HepG2 (cell line): ENCODE data around the gene PYURF. TPM values are rescaled to one million over a fixed set of nuclear protein-coding genes. Genes with fewer than 3 reads are reported as not detected.

Experiments used
- CBX1 ChIP-seq: IDR thresholded peaks from one replicate; pipeline ENCODE4 v1.6.1; 2016; ENCODE audit warnings: antibody characterized with exemption, low read depth
- DNMT3B ChIP-seq: conservative IDR thresholded peaks from 2 replicates; pipeline ENCODE4 v1.6.1; 2016; ENCODE audit warnings: missing biosample characterization, control low read depth
- FOXC1 ChIP-seq: sonication (generic); formaldehyde crosslinking; IDR thresholded peaks from 2 replicates; pipeline ENCODE4 v1.8.0; 2022; ENCODE audit warnings: mild to moderate bottlenecking, missing genetic modification reagents, borderline replicate concordance
- GZF1 ChIP-seq: sonication (generic); formaldehyde crosslinking; IDR thresholded peaks from 2 replicates; pipeline ENCODE4 v1.5.1; 2020; ENCODE audit warnings: mild to moderate bottlenecking, missing genetic modification reagents
- HHEX ChIP-seq: IDR thresholded peaks from 2 replicates; pipeline ENCODE4 v1.6.1; 2016; ENCODE audit warnings: control low read depth
- KLF6 ChIP-seq: IDR thresholded peaks from 2 replicates; pipeline ENCODE4 v1.8.0; 2016; ENCODE audit warnings: missing biosample characterization, missing genetic modification reagents
- MEIS1 ChIP-seq: sonication (generic); formaldehyde crosslinking; IDR thresholded peaks from 2 replicates; pipeline ENCODE4 v1.9.0; 2021; ENCODE audit warnings: mild to moderate bottlenecking, missing genetic modification reagents, moderate library complexity, borderline replicate concordance
- MIER2 ChIP-seq: IDR thresholded peaks from 2 replicates; pipeline ENCODE4 v1.6.1; 2016; ENCODE audit warnings: missing biosample characterization, missing genetic modification reagents
- MIXL1 ChIP-seq: IDR thresholded peaks from 2 replicates; pipeline ENCODE4 v1.6.1; 2016
- MXI1 ChIP-seq: IDR thresholded peaks from 3 replicates; pipeline ENCODE4 v1.6.1; 2012; ENCODE audit warnings: low read depth, low read length, inconsistent platforms, borderline replicate concordance
- PHF5A ChIP-seq: IDR thresholded peaks from one replicate; pipeline ENCODE4 v1.6.1; 2018; ENCODE audit warnings: low read depth, missing genetic modification reagents; ENCODE audit not compliant: unreplicated experiment
- RBFOX2 ChIP-seq: fragments of 200-400 bp; formaldehyde crosslinking; IDR thresholded peaks from 2 replicates; pipeline ENCODE4 v1.6.1; 2017; ENCODE audit warnings: low read depth, mild to moderate bottlenecking, low read length
- WIZ ChIP-seq: sonication (generic); formaldehyde crosslinking; IDR thresholded peaks from 2 replicates; pipeline ENCODE4 v1.5.1; 2020; ENCODE audit warnings: mild to moderate bottlenecking, missing genetic modification reagents
- polyA plus RNA-seq, 8 experiments: library from polyadenylated mRNA; depleted of rRNA in 3 of 8; stranded (reverse) in 7 of 8; unstranded in 1 of 8; fragments of >200 nt; fragmentation: Illumina TruSeq in 4 of 8; extraction: Trizol in 4 of 8; gene quantifications; 2 replicates each; pipeline versions ENCODE4 v1.2.1 to v1.2.3, GENCODE V29; 2011 to 2016; ENCODE audit warnings: low read depth in 4 of 8, missing spikeins in 1 of 8, mixed read lengths in 1 of 8; ENCODE audit not compliant: insufficient read depth in 1 of 8
- total RNA-seq, 5 experiments: library from RNA; depleted of rRNA; stranded (reverse); fragments of >200 nt; fragmentation: Illumina TruSeq; extraction: Trizol; gene quantifications; 2 replicates each; pipeline ENCODE4 v1.2.3, GENCODE V29; 2016; ENCODE audit warnings: low read depth in 1 of 5
- TF ChIP-seq, protein P1 (sequence below): sonication (generic); formaldehyde crosslinking; IDR thresholded peaks from 2 replicates; pipeline ENCODE4 v1.9.0; 2021; ENCODE audit warnings: mild to moderate bottlenecking, missing genetic modification reagents
- TF ChIP-seq, protein P2 (sequence below): sonication (generic); formaldehyde crosslinking; IDR thresholded peaks from 2 replicates; pipeline ENCODE4 v1.4.0; 2020; ENCODE audit warnings: missing genetic modification reagents
- TF ChIP-seq, protein P3 (sequence below), 2 experiments: sonication (generic) in 1 of 2; formaldehyde crosslinking in 1 of 2; IDR thresholded peaks; 2 replicates each; pipeline versions ENCODE4 v1.4.0 to v1.6.1; 2018 to 2020; ENCODE audit warnings: missing genetic modification reagents in 2 of 2, borderline replicate concordance in 1 of 2, low read depth in 1 of 2, mild to moderate bottlenecking in 1 of 2, missing biosample characterization in 1 of 2

PYURF gene
- total and polyA plus RNA-seq, 2 of the 13 experiments (the other 11 are each of a cell fraction or from before 2014, with no cell fraction given), result 59.9 to 95.2 TPM

DNA sequence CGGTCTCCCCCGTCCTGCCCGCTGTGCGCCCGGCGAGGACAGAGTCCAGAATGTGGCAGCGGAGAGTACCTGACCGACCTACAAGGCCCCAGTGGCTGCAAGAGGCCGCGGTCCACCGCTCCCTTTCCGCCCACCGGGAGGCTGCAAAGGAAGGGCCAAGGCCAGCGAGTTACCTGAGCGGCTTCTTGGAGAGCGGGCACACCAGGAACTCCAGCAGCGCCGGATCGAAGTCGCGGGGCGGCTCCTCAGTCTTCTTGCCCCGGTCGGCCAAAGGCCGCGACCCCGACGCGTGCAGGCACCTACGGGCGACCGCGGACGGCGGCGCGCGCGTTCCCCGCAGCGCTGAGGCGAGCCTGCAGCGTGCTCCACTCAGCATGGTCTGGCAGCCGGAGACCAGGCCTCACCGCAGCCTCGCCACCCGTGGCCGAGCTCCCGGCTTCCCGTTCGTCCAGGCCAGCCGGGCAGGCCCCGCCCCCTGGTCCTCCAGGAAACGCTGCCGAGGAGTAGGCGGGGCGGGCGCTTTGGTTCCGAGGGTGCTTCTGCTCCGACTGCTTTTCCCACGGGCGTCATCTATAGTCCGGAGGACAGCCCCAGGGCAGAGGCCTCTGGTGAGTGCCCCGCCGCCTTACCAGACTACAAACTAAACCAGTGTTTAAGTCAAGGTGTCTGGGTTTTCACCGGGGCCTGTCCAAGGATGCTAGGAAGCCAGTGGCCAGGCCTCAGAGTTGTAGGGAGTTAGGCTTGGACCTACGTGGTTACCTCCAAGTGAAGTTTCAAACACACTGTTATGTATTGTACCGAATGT is at the start of gene PYURF (continued):
- TF ChIP-seq WIZ (peak; percentile 81), KLF6 (CRISPR knock-in tag) (peak; percentile 88), MXI1 (peak; percentile 46; the same call in 2 of the 3 replicates), MIER2 (CRISPR knock-in tag) (no peak), CBX1 (peak; percentile 68), GZF1 (CRISPR knock-in tag) (no peak; the same call in 1 of the 2 replicates), MIXL1 (CRISPR knock-in tag) (peak; percentile 65; the same call in 1 of the 2 replicates), DNMT3B (CRISPR knock-in tag) (no peak), PHF5A (no peak), RBFOX2 (peak; percentile 99), MEIS1 (CRISPR knock-in tag) (peak; percentile 76; the same call in 1 of the 2 replicates), FOXC1 (CRISPR knock-in tag) (peak; percentile 91; the same call in 1 of the 2 replicates), HHEX (CRISPR knock-in tag) (no peak)
- TF ChIP-seq, protein P1, sequence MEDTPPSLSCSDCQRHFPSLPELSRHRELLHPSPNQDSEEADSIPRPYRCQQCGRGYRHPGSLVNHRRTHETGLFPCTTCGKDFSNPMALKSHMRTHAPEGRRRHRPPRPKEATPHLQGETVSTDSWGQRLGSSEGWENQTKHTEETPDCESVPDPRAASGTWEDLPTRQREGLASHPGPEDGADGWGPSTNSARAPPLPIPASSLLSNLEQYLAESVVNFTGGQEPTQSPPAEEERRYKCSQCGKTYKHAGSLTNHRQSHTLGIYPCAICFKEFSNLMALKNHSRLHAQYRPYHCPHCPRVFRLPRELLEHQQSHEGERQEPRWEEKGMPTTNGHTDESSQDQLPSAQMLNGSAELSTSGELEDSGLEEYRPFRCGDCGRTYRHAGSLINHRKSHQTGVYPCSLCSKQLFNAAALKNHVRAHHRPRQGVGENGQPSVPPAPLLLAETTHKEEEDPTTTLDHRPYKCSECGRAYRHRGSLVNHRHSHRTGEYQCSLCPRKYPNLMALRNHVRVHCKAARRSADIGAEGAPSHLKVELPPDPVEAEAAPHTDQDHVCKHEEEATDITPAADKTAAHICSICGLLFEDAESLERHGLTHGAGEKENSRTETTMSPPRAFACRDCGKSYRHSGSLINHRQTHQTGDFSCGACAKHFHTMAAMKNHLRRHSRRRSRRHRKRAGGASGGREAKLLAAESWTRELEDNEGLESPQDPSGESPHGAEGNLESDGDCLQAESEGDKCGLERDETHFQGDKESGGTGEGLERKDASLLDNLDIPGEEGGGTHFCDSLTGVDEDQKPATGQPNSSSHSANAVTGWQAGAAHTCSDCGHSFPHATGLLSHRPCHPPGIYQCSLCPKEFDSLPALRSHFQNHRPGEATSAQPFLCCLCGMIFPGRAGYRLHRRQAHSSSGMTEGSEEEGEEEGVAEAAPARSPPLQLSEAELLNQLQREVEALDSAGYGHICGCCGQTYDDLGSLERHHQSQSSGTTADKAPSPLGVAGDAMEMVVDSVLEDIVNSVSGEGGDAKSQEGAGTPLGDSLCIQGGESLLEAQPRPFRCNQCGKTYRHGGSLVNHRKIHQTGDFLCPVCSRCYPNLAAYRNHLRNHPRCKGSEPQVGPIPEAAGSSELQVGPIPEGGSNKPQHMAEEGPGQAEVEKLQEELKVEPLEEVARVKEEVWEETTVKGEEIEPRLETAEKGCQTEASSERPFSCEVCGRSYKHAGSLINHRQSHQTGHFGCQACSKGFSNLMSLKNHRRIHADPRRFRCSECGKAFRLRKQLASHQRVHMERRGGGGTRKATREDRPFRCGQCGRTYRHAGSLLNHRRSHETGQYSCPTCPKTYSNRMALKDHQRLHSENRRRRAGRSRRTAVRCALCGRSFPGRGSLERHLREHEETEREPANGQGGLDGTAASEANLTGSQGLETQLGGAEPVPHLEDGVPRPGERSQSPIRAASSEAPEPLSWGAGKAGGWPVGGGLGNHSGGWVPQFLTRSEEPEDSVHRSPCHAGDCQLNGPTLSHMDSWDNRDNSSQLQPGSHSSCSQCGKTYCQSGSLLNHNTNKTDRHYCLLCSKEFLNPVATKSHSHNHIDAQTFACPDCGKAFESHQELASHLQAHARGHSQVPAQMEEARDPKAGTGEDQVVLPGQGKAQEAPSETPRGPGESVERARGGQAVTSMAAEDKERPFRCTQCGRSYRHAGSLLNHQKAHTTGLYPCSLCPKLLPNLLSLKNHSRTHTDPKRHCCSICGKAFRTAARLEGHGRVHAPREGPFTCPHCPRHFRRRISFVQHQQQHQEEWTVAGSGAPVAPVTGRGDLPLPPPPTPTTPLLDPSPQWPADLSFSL, result no peak
- TF ChIP-seq, protein P2, sequence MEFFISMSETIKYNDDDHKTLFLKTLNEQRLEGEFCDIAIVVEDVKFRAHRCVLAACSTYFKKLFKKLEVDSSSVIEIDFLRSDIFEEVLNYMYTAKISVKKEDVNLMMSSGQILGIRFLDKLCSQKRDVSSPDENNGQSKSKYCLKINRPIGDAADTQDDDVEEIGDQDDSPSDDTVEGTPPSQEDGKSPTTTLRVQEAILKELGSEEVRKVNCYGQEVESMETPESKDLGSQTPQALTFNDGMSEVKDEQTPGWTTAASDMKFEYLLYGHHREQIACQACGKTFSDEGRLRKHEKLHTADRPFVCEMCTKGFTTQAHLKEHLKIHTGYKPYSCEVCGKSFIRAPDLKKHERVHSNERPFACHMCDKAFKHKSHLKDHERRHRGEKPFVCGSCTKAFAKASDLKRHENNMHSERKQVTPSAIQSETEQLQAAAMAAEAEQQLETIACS (CRISPR knock-in tag), result peak; percentile 81
- TF ChIP-seq, protein P3, sequence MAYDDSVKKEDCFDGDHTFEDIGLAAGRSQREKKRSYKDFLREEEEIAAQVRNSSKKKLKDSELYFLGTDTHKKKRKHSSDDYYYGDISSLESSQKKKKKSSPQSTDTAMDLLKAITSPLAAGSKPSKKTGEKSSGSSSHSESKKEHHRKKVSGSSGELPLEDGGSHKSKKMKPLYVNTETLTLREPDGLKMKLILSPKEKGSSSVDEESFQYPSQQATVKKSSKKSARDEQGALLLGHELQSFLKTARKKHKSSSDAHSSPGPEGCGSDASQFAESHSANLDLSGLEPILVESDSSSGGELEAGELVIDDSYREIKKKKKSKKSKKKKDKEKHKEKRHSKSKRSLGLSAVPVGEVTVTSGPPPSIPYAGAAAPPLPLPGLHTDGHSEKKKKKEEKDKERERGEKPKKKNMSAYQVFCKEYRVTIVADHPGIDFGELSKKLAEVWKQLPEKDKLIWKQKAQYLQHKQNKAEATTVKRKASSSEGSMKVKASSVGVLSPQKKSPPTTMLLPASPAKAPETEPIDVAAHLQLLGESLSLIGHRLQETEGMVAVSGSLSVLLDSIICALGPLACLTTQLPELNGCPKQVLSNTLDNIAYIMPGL (CRISPR knock-in tag; IDR thresholded peaks at IDR 0.05; ENCODE audit: borderline replicate concordance in 1 of 2, low read depth in 1 of 2), result peak; percentile 93 to 99
